RPMI8226 (cell line): Measurements from ENCODE around the gene SLC39A8.
A peak's percentile ranks its signal among the peaks of the same experiment; 100 is the strongest.

Experiments
- DNase-seq: peaks from one replicate; pipeline ENCODE4 v3.0.0-alpha.2; 2015

SLC39A8 gene

DNA sequence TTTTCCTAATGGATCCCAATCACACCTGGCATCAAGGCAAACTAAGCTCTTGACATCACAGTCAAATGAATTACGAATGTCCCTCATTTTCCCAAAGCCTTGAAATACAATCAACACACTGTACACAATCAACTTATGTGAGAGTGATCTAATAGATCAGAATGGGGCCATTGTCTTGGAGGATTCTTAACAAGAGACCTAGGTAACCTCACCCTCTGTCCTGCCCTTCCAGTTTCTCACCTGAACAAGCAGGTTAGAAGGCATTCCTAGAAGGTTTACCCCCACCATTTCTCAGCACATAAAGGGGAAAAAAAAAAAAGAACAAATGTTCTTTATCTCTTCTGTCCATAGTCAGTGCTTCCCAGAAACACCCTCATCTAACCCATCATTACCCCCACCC, 6.3 kb downstream of the SLC39A8 start:
- DNase-seq, result no peak

DNA sequence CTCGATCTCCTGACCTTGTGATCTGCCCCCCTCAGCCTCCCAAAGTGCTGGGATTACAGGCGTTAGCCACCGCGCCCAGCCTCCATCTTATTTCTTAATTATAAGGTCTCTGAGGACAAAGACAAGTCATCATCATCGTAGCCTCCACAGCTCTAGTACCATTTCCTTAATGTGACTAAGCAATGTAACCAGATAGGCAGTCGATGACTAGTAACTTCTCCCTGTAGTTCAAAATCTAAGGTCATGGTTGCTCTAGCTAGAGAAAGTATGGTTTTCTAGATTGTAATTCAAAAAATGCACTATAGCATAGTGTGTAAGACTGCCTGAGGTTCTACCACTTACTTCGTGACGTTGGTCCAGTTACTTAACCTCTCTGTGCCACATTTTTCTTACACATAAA, 6.9 kb downstream of the SLC39A8 start:
- DNase-seq, result no peak

GRCh38 chr4:102335616-102336015, 9.7 kb downstream of the SLC39A8 start:
- no peak for DNase-seq

DNA sequence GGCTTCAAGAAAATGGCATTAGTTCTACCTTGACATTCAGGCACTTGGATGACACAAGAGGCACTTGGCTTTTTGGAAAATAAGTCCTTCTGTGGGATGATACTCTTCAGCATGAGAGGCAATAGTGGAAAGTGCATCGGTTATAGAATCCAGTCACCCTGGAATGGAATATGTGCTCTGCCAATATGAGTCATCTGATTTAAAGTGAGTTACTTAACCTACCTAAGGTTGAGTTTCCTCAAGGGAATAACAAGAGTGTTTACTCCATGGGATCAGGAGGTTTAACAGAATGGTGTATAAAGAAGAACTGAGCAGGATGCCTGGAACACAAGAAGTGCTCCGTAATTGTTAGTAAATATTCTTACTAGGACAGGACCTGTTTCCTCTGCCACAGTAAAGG, 10.7 kb downstream of the SLC39A8 start:
- DNase-seq, result no peak

DNA sequence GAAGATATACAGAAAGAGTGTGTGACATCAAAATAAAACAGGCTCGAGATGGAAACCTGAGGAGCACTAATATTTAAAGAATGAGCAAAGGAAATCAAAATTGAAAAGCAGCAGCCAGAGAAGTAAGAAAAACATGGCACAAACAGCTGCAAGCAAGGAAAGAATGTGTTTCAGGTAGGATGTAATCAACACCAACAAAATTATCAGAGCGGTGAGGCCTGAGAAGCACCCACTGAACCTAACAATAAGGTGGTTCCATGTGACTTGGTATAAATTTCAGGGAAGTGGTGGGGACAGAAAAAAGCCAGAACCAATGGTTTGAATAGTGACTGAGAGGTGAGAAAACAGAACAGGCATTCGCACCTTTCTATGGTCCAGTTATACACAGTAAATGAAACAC, 11.5 kb downstream of the SLC39A8 start:
- no peak for DNase-seq

DNA sequence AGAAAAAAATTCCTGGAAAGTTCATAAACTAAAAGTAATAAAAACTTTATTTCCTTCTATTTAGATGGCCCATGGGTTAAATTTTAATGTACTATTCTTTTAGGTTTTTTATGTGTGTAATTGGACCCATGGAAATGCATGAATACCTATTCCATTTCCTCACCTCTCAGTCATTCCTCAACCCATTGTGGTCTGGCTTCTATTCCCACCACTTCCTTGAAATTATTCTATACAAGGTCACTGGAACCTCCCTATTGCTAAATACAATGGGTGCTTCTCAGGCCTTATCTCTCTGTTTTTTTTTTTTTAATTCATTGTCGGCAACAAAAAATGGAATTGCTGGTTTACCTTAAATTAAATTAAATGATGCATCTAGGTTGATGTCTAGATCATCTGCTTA, 17.2 kb downstream of the SLC39A8 start:
- DNase-seq, result no peak

DNA sequence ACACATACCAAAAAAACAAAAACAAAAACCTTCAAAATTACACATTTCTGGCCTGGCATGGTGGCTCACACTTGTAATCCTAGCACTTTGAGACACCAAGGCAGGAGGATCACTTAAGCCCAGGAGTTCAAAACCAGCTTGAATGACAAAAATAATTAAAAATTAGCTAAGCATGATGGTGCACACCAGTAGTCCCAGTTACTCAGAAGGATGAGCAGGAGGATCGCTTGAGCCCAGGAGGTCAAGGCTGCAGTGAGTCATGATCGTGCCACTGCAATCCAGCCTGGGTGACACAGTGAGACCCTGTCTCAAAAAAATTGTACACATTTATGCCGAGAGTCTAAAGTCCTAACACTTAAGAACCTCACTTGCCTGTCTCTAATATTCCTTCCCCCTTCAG, 18.3 kb downstream of the SLC39A8 start:
- DNase-seq, result no peak

GRCh38 chr4:102324730-102325129, 20.6 kb downstream of the SLC39A8 start:
- no peak for DNase-seq

GRCh38 chr4:102322736-102323135, 22.5 kb downstream of the SLC39A8 start:
- DNase-seq, result no peak

DNA sequence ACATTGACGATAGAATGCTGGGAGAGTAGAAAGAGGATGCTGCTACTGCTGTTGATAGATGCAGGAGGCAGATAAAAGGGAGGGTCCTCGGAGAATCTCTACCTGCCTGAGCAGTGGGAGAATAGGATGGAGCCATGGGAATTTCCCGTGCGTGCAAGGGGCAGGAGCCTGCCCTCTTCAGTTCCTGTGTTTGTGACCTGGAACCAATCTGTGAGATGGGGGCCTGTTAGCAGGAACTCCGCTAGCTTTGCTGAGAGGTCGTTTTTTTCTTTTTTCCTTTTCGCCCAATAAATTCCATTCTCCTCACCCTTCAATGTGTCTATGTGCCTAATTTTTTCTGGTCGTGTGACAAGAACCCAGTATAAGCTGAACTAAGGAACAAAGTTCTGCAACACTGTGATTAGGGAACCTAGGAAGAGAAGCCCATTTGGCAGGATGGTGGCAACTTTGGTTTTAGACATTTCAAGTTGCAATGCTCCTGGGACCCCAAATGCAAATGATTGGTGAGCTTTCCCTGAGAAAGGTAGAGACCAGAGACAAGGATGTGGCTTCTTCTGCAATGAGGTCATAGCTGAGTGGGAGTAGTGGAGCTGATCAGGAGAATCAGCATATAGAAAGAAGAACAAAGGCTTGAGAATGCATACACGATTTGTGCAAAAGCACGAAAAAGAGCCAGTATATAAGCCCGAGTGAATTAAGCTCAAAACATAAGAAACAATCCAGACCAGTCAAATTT, 23.9 kb downstream of the SLC39A8 start:
- no peak for DNase-seq

- DNase-seq, result no peak
Measured at GRCh38 chr4:102319594-102319993, 25.7 kb downstream of the SLC39A8 start.

DNA sequence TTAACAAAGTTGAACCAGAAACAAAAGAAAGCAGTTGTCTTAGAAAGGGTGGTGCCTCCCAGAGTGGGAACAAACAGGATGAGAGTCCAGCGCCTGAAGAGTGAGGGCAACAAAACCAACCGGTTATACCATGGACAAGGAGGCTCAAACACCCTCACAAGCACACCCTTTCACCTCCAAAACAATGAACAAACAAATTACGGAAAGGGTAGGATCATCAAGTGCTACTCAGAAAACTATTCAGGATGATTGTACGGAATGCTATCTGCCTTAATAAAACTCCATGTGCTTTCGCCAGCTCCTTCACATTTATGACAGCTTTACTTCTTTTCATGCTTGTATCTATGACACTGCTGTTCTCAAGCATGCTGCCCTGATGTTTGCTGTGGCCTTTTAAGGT, 26.8 kb downstream of the SLC39A8 start:
- DNase-seq, result no peak

DNA sequence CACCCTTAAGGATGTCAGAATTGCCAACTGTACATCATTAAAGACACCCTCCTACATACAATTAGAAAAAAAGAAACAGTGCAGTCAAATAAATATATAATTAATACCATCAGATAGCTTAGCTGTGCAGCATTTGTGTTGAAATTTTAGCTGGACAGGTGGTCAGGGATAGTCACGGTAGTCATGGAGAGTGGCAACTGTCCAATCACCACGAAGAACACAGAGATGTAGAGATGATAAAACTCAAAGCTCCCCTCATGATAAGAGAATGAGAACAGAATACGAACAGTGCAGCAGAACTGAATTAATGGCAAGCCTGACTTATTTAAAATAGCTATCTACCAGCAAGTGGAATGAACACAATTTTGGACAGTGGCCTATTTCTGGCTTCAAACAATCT, 27.2 kb downstream of the SLC39A8 start:
- no peak for DNase-seq

DNA sequence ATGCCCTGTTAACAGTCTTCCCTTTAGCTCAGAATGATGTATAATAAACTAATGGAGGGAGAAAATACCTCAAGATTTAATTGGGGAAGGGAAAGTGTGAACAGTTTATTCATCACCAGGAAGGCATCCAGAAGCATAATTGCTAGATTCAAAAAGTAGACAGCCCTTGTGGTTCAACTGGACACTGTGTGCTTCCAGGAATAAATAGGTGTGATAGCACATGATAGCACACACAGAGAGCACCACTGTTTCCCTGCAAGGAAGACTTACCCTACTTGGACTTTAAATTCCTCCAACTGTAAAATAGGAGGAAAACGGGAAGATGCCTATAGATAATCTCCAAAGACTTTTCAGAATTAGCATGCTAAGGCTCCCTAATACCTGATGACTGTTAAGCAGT, 27.8 kb downstream of the SLC39A8 start:
- DNase-seq, result no peak

- no peak for DNase-seq
Measured at GRCh38 chr4:102316585-102316984, 28.7 kb downstream of the SLC39A8 start.

GRCh38 chr4:102315532-102315931, 29.8 kb downstream of the SLC39A8 start:
- DNase-seq, result no peak

DNA sequence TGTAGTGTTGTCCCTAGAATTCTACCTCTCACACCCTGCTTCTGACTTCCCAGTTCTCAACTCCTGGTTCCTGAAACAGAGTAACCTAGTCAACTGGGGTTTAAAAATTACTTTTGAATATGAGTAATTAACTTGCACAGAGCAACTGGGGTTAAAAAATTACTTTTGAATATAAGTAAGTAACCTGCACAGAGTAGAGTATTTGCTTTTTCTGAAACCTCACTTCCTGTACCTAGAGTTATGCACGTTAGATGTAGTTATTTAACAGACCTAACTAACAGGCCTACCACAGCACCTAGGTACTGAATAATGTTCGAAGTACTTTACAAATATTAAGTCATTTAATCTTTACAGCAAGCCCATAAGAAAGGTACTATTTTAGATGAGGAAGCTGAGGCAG, 32.9 kb downstream of the SLC39A8 start:
- DNase-seq, result no peak

- no peak for DNase-seq
Measured at GRCh38 chr4:102311912-102312311, 33.4 kb downstream of the SLC39A8 start.

- no peak for DNase-seq
Measured at GRCh38 chr4:102311407-102311806, 33.9 kb downstream of the SLC39A8 start.

DNA sequence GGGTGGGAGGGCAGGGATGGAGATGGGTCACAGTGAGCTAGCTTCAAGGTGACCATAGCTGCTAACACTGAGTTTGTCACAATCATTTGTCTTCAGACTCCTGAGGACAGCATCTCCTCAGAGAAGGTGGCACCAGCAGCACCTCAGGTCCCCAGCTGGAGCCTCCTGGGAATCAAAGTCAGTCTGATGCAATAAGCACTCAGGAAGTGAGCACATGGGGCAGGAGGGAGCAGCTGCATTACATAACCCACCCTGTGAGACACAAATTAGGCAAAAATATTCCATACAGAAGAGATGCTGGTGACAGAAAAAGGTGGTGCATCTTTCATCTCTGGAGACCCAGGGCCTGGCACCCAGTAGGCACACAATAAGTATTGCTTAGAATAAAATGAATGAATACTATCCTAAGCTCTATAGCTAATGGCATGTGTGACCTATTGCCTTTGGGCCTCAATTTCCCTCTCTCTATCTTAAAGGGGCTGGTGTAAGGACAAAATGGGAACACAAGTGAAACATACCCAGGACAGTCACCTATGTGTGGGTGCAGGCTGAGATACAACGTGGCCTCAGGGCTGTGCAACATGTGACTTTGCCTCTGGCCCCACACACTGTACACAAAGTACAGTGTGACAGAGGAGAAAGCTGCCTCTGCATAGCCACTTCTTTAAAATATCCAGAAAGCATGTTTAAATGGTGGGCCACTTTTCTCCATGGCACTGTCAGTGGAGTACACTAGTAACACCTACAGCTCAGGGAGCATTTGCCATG, 37.1 kb downstream of the SLC39A8 start:
- no peak for DNase-seq

DNA sequence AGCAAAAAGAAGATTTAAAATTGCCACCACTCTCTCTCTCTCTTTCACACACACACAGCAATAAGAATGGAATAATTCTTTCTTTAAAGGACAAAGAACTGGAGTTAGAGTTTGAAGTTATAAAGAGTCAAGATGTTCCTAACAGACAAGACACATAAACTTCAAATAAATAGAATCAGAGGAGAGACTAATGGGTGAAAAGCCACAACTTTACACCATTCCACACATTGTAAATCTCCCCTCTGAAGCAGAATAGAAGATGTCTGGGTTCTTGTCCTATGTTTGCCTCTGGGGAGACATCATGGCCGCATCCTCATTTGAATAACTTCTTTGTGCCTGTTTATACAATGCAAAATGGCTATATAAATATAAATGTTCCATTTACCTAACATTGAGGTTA, 39.6 kb downstream of the SLC39A8 start:
- DNase-seq, result no peak

- DNase-seq, result no peak
Measured at GRCh38 chr4:102302762-102303161, 42.5 kb downstream of the SLC39A8 start.

GRCh38 chr4:102301167-102301566, 44.1 kb downstream of the SLC39A8 start:
- DNase-seq, result no peak

DNA sequence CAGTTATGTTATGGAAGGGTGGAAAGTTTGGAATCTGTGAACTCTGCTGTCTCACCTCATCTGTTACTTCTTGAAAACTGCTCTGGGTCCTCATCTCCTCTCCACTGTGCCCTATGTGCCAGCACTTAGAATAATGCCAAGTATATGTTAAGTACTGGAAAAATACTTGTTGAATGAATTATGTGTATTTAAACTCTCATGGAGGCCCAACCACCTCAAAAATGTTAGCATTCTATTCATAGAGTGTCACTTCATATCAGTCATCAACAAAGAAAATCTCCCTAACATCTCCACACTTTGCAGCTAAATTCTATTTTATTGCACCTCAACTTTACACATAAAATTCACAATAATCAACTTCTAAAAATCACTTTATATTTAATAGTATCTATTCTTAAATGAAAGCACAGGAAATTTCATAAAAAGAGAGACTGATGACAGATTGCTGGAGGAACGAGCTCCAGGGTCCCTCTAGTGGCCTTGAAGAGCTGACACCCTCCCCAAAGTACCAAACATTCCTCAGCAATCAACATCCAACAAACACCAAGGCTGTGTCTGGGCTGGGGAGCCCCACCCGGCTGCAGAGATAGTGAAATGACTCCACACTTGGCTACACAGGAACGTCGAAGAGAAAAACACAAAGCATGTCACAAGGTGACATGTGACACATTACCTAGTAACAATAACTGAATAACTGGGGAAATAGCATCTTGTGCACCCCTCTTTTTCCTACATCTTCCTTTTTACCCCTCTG, 45.8 kb downstream of the SLC39A8 start:
- peak; percentile 25 for DNase-seq
